ENCODE data around the gene IL22. TPM values are rescaled to one million over a fixed set of nuclear protein-coding genes. Genes with fewer than 3 reads are reported as not detected.
A peak's percentile ranks its signal among the peaks of the same experiment; 100 is the strongest.

IL22 gene
- total and polyA plus RNA-seq, 2 donors (not counting 1 experiment from before 2014, with no cell fraction given): not detected

DNA sequence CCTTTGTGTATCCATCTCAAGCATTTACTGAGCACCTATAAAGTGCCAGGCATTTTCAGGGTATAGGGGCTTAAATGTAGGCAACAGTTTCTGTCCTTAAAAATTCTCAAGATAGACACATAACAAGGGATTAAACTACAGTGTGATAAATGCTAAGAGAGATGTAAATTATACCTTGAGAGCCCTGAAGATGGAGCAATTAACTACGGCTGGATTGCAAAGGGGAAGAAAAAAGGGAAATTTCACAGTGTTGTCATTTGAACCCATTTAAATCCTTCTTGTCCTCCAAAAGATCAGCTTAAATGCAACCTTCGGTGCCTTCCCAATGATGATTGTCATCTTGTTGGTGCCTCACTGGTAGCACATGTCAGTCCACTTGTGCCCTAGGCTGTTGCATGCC is 16.3 kb downstream of the IL22 start:
- Histone ChIP-seq H2AFZ (ENCODE audit: insufficient read depth, low read depth, low read length, poor library complexity, severe bottlenecking) (peak overlapping the region; percentile 92), H3K27me3 (replicated peaks in 1 of 4; ENCODE audit: control extremely low read depth in 1 of 4, control insufficient read depth in 3 of 4, insufficient read depth in 4 of 4, low read length in 3 of 4) (no peaks in the 10 kb centered on the region), H4K20me1 (ENCODE audit: control insufficient read depth, insufficient read depth, low read length, poor library complexity, severe bottlenecking) (no peaks in the 10 kb centered on the region), H3K36me3 (replicated peaks in 1 of 2; ENCODE audit: control extremely low read depth in 1 of 2, control insufficient read depth in 1 of 2, extremely low read depth in 1 of 2, insufficient read depth in 2 of 2, low read length in 1 of 2) (no peaks in the 10 kb centered on the region), H3K79me2 (ENCODE audit: control insufficient read depth, insufficient read depth, low read length) (no peaks in the 10 kb centered on the region), H3K9ac (ENCODE audit: low read length) (peak overlapping the region; percentile 68), H3K9me3 (ENCODE audit: control extremely low read depth in 1 of 3, control insufficient read depth in 2 of 3, insufficient read depth in 1 of 3, low read length in 2 of 3) (no peaks in the 10 kb centered on the region), H3K4me1 (ENCODE audit: control insufficient read depth in 2 of 2, insufficient read depth in 2 of 2, low read length in 2 of 2) (peaks cover 28 to 34% of the 10 kb centered on the region in 2 donors), H3K4me3 (ENCODE audit: control extremely low read depth in 1 of 5, extremely low read depth in 1 of 5, insufficient read depth in 1 of 5, low read depth in 2 of 5, low read length in 4 of 5) (peak overlapping the region in 4 of 5 experiments; percentile 33 to 62 (median 56)), H3K4me2 (replicated peaks; ENCODE audit: low read depth, low read length, poor library complexity, severe bottlenecking) (peak overlapping the region; percentile 76), H3K27ac (ENCODE audit: low read length in 2 of 2) (peak overlapping the region; percentile 78 to 81)
- TF ChIP-seq EZH2 (IDR thresholded peaks at IDR 0.05; ENCODE audit: borderline replicate concordance, insufficient read depth, low read depth, low read length, poor library complexity, severe bottlenecking) (no peak), CTCF (IDR thresholded peaks at IDR 0.05) (no peak)
- peak overlapping the region; percentile 91 for H3K4me3 Mint-ChIP-seq
- intact Hi-C loops (cut with micrococcal nuclease): loop anchor here (2.0 kb wide), 2 partner anchors 374 to 696 kb away; partner anchors contain the start of genes CPM and RAP1B
- no peaks in the 10 kb centered on the region for H3K9me3 Mint-ChIP-seq (ENCODE audit: insufficient read depth)
- ChIA-PET POLR2A (no interaction called here), CTCF (interaction anchor here (0.9 to 4.5 kb wide), 5 partner anchors 12 to 95 kb away, joined by 3 to 35 read pairs (median 8); partner anchors contain the start of genes IL26 and MDM1)
- H3K4me1 Mint-ChIP-seq: peaks cover 35% of the 10 kb centered on the region
- DNase-seq: no peak
- no peaks in the 10 kb centered on the region for H3K27me3 Mint-ChIP-seq
- H3K27ac Mint-ChIP-seq: peak overlapping the region; percentile 91
- WGBS (ENCODE audit: insufficient coverage): 70% methylated on average over 2 of the region's 2 CpGs
- no peak for ATAC-seq (ENCODE audit: low read depth)

- Histone ChIP-seq H3K79me2 (ENCODE audit: control insufficient read depth, insufficient read depth, low read length) (no peaks in the 10 kb centered on the region), H3K9me3 (ENCODE audit: control extremely low read depth in 1 of 3, control insufficient read depth in 2 of 3, insufficient read depth in 1 of 3, low read length in 2 of 3) (no peaks in the 10 kb centered on the region), H3K4me3 (ENCODE audit: control extremely low read depth in 1 of 5, extremely low read depth in 1 of 5, insufficient read depth in 1 of 5, low read depth in 2 of 5, low read length in 4 of 5) (peak overlapping the region; percentile 6 to 62 (median 55)), H3K27ac (ENCODE audit: low read length in 2 of 2) (peak overlapping the region; percentile 78 to 81), H3K27me3 (replicated peaks in 1 of 4; ENCODE audit: control extremely low read depth in 1 of 4, control insufficient read depth in 3 of 4, insufficient read depth in 4 of 4, low read length in 3 of 4) (no peaks in the 10 kb centered on the region), H3K4me1 (ENCODE audit: control insufficient read depth in 2 of 2, insufficient read depth in 2 of 2, low read length in 2 of 2) (peaks cover 28 to 32% of the 10 kb centered on the region in 2 donors), H4K20me1 (ENCODE audit: control insufficient read depth, insufficient read depth, low read length, poor library complexity, severe bottlenecking) (no peaks in the 10 kb centered on the region), H3K4me2 (replicated peaks; ENCODE audit: low read depth, low read length, poor library complexity, severe bottlenecking) (peak overlapping the region; percentile 76), H3K9ac (ENCODE audit: low read length) (peak overlapping the region; percentile 68), H3K36me3 (replicated peaks in 1 of 2; ENCODE audit: control extremely low read depth in 1 of 2, control insufficient read depth in 1 of 2, extremely low read depth in 1 of 2, insufficient read depth in 2 of 2, low read length in 1 of 2) (no peaks in the 10 kb centered on the region), H2AFZ (ENCODE audit: insufficient read depth, low read depth, low read length, poor library complexity, severe bottlenecking) (peak overlapping the region; percentile 92)
- TF ChIP-seq EZH2 (IDR thresholded peaks at IDR 0.05; ENCODE audit: borderline replicate concordance, insufficient read depth, low read depth, low read length, poor library complexity, severe bottlenecking) (no peak), CTCF (IDR thresholded peaks at IDR 0.05) (no peak)
- intact Hi-C loops (cut with micrococcal nuclease): loop anchor here (2.0 kb wide), 2 partner anchors 374 to 696 kb away; partner anchors contain the start of genes CPM and RAP1B
- CTCF ChIA-PET: interaction anchor here (1.5 to 4.5 kb wide), 4 partner anchors 13 to 84 kb away, joined by 4 to 35 read pairs (median 11); partner anchors contain the start of gene IL26
- H3K27me3 Mint-ChIP-seq: no peaks in the 10 kb centered on the region
- H3K9me3 Mint-ChIP-seq (ENCODE audit: insufficient read depth): no peaks in the 10 kb centered on the region
- ATAC-seq (ENCODE audit: low read depth): peak; percentile 71
- POLR2A ChIA-PET: no interaction called here
- WGBS (ENCODE audit: insufficient coverage): 27% methylated on average over 5 of the region's 8 CpGs
- peaks cover 33% of the 10 kb centered on the region for H3K4me1 Mint-ChIP-seq
- DNase-seq: peak; percentile 74
- peak overlapping the region; percentile 91 for H3K27ac Mint-ChIP-seq
- H3K4me3 Mint-ChIP-seq: peak overlapping the region; percentile 91
Measured at GRCh38 chr12:68236421-68237059, 16.9 kb downstream of the IL22 start.
